ENCODE measurements around the gene KHNYN.
A peak's percentile ranks its signal among the peaks of the same experiment; 100 is the strongest.
"Not testable (repeated sequence)": the region's sequence is repeated elsewhere in the genome, so short reads cannot be mapped to it uniquely, and the experiment has no call there.

Gene KHNYN

DNA sequence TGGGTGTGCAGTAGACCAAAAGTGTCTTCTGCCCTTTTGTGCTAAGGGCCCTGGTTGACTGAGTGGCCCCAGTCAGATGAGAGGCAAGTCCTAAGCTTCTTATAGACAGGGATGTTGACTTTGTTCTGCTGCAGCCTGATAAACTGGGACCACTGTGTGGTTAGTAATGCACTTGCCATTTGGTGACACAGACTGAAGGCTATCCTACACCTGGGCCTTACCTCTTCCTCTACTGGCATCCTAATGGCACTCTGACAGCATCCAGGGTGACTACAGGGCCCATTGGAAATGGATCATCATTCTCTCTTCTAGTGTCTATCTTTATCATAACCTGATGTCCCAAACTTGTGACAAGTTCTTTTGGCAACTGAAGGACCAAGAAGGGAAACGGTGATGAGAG, 9.5 kb downstream of the KHNYN start:
- DNase-seq, result no peak

DNA sequence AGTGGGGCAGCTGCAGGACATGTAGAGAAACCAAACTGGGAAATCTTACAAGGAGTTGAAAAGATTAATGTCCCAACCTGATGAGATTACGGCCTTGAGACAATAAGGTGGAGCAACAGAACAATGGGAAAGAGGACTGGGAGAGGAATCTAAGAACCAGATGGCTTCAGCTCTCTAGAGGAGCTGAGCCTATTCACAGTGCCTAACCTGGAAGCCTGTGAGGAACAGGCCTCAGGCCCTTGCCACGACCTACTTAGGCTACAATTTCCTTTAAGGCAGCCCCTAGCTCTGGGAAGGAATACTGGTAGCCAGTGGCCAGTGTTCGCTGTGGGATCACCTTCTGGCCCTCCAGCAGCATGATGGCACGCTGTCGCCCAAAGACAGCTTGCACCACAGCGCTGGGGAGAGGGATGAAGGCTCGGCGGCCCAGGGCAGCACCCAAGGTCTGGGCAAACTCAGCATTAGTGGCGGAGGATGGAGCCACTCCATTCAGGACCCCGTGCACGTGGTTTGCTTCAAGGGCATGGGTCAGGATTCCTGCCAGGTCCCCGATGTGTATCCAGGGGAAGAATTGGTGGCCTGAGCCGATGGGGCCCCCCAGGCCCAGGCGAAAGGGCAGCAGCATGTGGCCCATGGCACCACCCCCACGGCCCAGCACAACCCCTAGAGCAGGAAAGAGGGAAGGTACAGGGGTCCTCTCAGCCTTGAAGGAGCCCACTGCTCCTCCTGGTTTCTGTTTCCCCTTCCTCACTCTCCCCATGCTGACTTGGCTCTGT, 10.3 kb downstream of the KHNYN start:
- DNase-seq, result no peak

DNA sequence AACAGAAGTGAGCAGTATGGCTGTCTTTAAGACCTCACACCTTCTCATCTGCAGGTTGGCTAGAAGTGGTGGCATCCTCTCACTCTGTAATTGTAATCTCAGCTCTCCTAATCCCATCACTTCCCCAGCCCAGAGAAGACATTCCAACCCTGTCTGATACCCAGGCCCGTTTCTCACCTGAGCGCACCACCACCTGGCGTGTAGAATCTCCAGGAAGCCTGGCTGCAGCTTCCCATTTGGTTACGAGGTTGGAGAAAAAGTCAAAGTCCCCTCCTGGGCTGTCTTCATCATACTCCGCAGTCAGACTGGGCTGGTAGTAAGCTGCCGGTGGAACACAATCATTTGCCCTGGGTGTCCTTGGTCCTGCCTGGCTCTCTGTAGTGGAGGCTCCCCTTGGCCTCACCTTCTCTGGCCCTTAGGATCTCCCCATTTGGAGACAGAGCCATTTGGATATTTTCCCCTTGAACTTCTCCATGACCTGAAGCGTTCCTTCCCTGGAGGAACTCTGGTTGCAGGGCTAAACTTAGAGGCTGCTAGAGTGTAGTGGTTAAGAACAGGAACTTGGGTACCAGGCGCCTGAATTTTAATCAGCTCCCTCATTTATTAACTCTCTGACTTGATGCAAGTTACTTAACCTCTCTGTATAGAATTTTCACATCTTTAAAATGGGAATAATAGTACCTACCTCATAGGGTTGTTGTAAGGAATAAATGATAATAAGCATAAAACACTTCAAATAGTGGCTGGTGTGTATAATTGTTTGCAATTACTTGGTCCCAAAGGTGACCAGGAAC, 11.0 kb downstream of the KHNYN start:
- no peak for DNase-seq

DNA sequence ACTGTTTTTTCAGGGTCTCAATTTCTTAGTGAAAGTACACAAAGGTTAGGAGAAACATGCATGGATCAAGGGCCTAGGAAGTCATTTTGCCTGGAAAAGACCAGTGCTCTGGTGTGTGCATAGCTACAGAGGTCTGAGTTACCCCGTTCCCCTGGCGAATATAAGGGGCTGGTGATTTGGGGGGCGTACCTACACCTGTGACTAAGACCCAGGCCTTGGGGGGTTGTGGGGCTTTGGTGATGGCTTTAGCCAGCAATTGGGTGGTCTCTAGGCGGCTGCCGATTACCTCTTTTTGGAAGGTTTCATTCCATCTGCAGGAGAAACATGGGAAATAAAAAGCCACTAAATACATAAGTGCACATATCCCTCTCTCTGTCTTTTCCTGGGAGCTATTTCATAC, 11.7 kb downstream of the KHNYN start:
- no peak for DNase-seq

GRCh38 chr14:24441904-24442239, 12.1 kb downstream of the KHNYN start:
- DNase-seq, result no peak

DNA sequence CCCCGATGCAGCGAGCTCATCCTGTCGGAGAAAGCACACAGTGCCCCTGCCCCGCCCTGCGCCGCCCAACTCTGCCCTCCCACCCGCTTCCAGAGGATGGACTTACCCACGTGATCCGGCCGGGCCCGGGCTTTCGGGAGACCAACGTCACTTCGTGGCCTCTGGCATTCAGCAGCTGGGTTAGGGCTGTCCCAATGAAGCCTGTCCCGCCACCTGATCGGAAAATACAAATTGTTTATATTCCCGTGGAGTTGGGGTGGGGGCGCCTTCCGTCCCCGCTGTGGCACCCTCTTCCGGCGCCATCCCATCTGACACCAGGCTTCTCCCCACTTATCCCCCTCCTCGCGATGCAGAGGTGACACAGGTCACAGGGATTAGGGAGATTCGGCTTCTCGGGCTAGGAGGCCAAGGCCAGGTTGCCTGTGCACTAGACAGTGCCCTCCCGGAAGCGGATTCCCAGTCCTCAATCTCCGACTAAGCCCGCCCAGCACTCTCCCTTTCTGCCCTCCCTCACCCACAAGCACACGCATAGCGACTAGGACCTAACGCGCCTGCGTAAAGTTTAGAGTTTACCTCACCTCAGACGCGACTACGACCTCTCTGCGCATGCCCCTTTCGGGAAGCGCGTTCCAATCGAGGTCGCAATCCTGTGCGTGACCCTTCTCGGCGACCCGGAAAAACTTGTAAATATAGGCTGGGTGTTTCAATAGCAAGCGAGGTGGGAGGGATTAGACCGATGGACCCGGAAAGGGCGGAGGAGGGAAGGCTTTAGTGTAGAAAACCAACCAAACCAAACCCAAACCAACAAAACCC, 12.7 kb downstream of the KHNYN start, which contains the start of gene SDR39U1:
Gene SDR39U1 (minus strand): TSS at position 537 of the 813 bp plus-strand sequence. CDS start 7 bp downstream, at position 530.
- DNase-seq, result peak; percentile 97

GRCh38 chr14:24443053-24443665, 13.4 kb downstream of the KHNYN start:
- no peak for DNase-seq

DNA sequence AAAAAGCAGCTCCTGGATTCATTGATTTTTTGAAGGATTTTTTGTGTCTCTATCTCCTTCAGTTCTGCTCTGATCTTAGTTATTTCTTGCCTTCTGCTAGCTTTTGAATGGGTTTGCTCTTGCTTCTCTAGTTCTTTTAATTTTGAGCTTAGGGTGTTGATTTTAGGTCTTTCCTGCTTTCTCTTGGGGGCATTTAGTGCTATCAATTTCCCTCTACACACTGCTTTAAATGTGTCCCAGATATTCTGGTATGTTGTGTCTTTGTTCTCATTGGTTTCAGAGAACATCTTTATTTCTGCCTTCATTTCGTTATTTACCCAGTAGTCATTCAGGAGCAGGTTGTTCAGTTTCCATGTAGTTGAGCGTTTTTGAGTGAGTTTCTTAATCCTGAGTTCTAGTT, 21.1 kb downstream of the KHNYN start:
- not testable (repeated sequence) for DNase-seq

DNA sequence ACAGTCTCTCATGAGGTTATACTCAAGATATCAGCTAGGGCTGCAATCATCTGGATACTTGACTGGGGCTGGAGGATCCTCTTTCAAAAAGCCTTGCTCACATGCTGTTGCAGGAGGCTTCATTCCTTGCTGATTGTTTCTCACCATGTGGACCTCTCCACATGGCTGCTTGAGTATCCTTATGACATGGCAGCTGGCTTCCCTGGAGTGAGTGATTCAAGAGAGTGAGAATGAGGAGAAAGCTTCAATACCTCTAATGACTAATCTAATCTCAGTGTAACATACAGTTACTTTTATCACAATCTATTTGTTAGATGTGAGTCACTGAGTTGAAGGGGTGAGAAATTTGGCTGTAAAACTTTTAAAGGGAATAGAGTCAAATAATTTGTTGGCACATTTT, 27.2 kb downstream of the KHNYN start:
- no peak for DNase-seq

- no peak for DNase-seq
These were observed 29.0 kb downstream of the KHNYN start for GRCh38 chr14:24458736-24459135.

GRCh38 chr14:24459331-24459730, 29.6 kb downstream of the KHNYN start:
- DNase-seq, result no peak

DNA sequence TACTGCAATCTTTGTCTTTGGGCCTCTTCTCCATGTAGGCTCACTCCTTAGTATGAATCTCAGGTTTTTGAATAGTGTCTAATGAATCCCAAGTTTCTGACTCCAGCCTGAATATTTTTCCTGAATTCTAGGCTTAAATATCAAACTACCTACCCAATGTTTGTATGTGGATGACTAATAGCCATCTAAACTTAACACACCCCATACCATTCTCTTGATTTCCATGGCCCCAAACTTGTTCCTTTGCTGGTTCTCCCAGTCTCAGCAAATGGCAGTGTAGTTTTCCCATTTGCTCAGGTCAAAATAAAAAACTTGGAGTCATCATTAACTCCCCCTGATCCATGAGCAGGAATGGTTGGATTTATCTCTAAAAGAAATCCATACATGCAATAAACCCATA, 31.6 kb downstream of the KHNYN start:
- no peak for DNase-seq

GRCh38 chr14:24463017-24463883, 33.5 kb downstream of the KHNYN start:
- DNase-seq, result no peak

GRCh38 chr14:24463884-24464785, 34.4 kb downstream of the KHNYN start:
- no peak for DNase-seq

DNA sequence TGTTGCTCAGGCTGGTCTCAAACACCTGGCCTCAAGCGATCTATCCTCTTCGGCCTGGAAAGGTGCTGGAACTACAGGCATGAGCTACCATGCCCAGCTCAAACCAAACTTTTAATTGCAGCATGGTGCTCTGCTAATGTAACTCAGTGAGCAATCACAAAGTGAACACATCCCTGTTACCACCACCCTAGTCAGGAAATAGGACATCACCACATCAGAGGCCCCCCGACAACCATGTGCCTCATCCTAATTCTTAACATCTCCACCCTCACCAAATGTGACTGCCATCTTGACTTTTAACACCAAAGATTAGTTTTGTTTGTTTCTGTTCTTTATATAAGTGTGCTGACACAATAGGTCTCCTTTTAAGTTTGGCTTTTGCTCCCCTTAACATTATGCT, 35.6 kb downstream of the KHNYN start:
- peak; percentile 44 for DNase-seq

- no peak for DNase-seq
These were observed 36.1 kb downstream of the KHNYN start for GRCh38 chr14:24465805-24466204.

DNA sequence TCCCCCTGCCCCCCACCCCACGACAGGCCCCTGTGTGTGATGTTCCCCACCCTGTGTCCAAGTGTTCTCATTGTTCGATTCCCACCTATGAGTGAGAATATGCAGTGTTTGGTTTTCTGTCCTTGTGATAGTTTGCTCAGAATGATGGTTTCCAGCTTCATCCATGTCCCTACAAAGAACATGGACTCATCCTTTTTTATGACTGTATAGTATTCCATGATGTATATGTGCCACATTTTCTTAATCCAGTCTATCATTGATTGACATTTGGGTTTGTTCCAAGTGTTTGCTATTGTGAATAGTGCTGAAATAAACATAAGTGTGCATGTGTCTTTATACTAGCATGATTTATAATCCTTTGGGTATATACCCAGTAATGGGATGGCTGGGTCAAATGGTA, 40.7 kb downstream of the KHNYN start:
- DNase-seq, result not testable (repeated sequence)

GRCh38 chr14:24473211-24473610, 43.5 kb downstream of the KHNYN start:
- DNase-seq, result no peak

- no peak for DNase-seq
These were observed 45.5 kb downstream of the KHNYN start for GRCh38 chr14:24475261-24475660.

DNA sequence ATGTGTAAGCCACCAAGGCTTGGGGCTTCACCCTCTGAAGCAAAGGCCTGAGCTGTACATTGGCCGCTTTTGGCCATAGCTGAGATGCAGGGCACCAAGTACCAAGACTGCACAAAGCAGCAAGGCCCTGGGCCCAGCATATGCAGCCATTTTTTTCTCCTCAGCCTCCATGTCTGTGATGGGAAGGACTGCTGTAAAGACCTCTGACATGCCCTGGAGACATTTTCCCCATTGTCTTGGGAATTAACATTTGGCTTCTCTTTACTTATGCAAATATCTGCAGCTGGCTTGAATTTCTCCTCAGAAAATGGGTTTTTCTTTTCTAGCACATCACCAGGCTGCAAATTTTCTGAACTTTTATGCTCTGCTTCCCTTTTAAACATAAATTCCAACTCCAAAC, 50.2 kb downstream of the KHNYN start:
- not testable (repeated sequence) for DNase-seq

Data from CD4-positive, alpha-beta T cell treated with Interleukin-6 for 4 hours (primary cell).